GM12878 (cell line): ENCODE data around the gene CACNG4. TPM values are rescaled to one million over a fixed set of nuclear protein-coding genes. Genes with fewer than 3 reads are reported as not detected.

Source experiments
- ATAC-seq: fragments of 200-7000 bp; cut with Tn5 transposase; 3 replicates; pipeline ENCODE4 v1.9.1; 2020; ENCODE audit warnings: mild to moderate bottlenecking, moderate library complexity
- BruUV-seq: library from RNA; stranded (reverse); fragments of 400-500 nt; replicated peaks from 2 replicates; lab custom pipeline; 2021; lab: Mats Ljungman, UMichigan
- CTCF ChIA-PET: fragments of 300-600 bp; sonication (Branson Sonifier 250); formaldehyde crosslinking; extraction: SDS; loops from one replicate; lab custom pipeline; 2021; ENCODE audit warnings: inconsistent platforms; lab: Yijun Ruan, JAX
- POLR2A ChIA-PET: fragments of 350-600 bp; formaldehyde crosslinking; extraction: SDS; loops from one replicate; lab custom pipeline; 2021; ENCODE audit warnings: inconsistent platforms; lab: Charles Lee
- RAD21 ChIA-PET: fragments of 300-600 bp; sonication (Branson Sonifier 250); formaldehyde crosslinking; loops from one replicate; lab custom pipeline; 2023; ENCODE audit warnings: antibody characterized with exemption; ENCODE audit not compliant: unreplicated experiment; lab: Charles Lee
- SMC1A ChIA-PET: fragments of 300-600 bp; sonication (Branson Sonifier 250); formaldehyde crosslinking; loops from one replicate; lab custom pipeline; 2023; ENCODE audit not compliant: unreplicated experiment, uncharacterized antibody; lab: Charles Lee
- DNase-seq: peaks from one replicate; pipeline ENCODE4 v3.0.0-alpha.2; 2011; ENCODE audit warnings: low read depth, low spot score
- FAIRE-seq: peaks from 3 replicates; lab custom pipeline; 2011; peaks lifted over from hg19 to GRCh38; lab: Jason Lieb, UNC
- H2AFZ ChIP-seq: 2 replicates; pipeline ENCODE4 v1.6.0; 2011; ENCODE audit warnings: low read depth, low read length, control low read depth; ENCODE audit not compliant: control insufficient read depth
- H3K27ac ChIP-seq: 2 replicates; pipeline ENCODE4 v1.5.1; 2011; ENCODE audit warnings: control low read depth; ENCODE audit not compliant: control insufficient read depth, insufficient read depth
- H3K27me3 ChIP-seq, 2 experiments: replicated peaks in 1 of 2; 2 replicates each; pipeline versions ENCODE4 v1.6.0 to v1.6.1; 2011; ENCODE audit warnings: low read length in 1 of 2; ENCODE audit not compliant: control insufficient read depth in 2 of 2, insufficient read depth in 2 of 2
- H3K36me3 ChIP-seq, 2 experiments: 2 replicates each; pipeline ENCODE4 v1.5.1; 2011; ENCODE audit warnings: low read length in 1 of 2; ENCODE audit not compliant: control insufficient read depth in 2 of 2, insufficient read depth in 2 of 2
- H3K4me1 ChIP-seq: 2 replicates; pipeline ENCODE4 v1.6.1; 2011; ENCODE audit warnings: mild to moderate bottlenecking, low read length, moderate library complexity, mixed read lengths; ENCODE audit not compliant: control insufficient read depth, insufficient read depth
- H3K4me2 ChIP-seq: 2 replicates; pipeline ENCODE4 v1.6.0; 2011; ENCODE audit warnings: control low read depth; ENCODE audit not compliant: control insufficient read depth, insufficient read depth
- H3K4me3 ChIP-seq: fragments of 200-600 bp; sonication (generic); 2 replicates; pipeline ENCODE4 v1.5.1; 2016
- H3K79me2 ChIP-seq: 2 replicates; pipeline ENCODE4 v1.6.0; 2011; ENCODE audit warnings: low read length; ENCODE audit not compliant: control insufficient read depth, insufficient read depth
- H3K9ac ChIP-seq: 2 replicates; pipeline ENCODE4 v1.8.0; 2011; ENCODE audit warnings: low read length, control low read depth, mixed read lengths; ENCODE audit not compliant: control insufficient read depth, insufficient read depth
- H3K9me3 ChIP-seq: replicated peaks from 3 replicates; pipeline ENCODE4 v1.5.1; 2011; ENCODE audit warnings: mild to moderate bottlenecking, low read length; ENCODE audit not compliant: control insufficient read depth, insufficient read depth
- H4K20me1 ChIP-seq: 2 replicates; pipeline ENCODE4 v1.6.0; 2011; ENCODE audit not compliant: control insufficient read depth, insufficient read depth
- CHD4 ChIP-seq: fragments of 200-600 bp; sonication (generic); IDR thresholded peaks from 2 replicates; pipeline ENCODE4 v1.6.1; 2016; ENCODE audit warnings: mild to moderate bottlenecking
- POLR2AphosphoS5 ChIP-seq: IDR thresholded peaks from 2 replicates; pipeline ENCODE4 v1.6.1; 2011; ENCODE audit warnings: mild to moderate bottlenecking, low read length, inconsistent platforms
- WGBS: methylation state at CpG from one replicate; pipeline ENCODE4 v1.1.6; 2016; ENCODE audit warnings: low lambda C conversion rate; ENCODE audit not compliant: insufficient replicate concordance, insufficient coverage; ENCODE audit errors: missing lambda C conversion rate; 5-methylcytosine and 5-hydroxymethylcytosine counted together
- in situ Hi-C: fragments of 300-500 bp; cut with MboI; formaldehyde crosslinking; loops from 9 replicates; pipeline ENCODE4 v1.14.3; 2018; ENCODE audit warnings: mixed read lengths
- intact Hi-C: fragments of 100-400 bp; cut with micrococcal nuclease; formaldehyde crosslinking; loops from one replicate; pipeline ENCODE4 v1.14.2; 2022; ENCODE audit not compliant: unreplicated experiment
- polyA plus RNA-seq, 11 experiments: library from polyadenylated mRNA; depleted of rRNA in 4 of 11; unstranded in 6 of 11; stranded (reverse) in 5 of 11; fragments of >200 nt; fragmentation: Nextera tagmentation in 4 of 11; fragmentation: Illumina TruSeq in 1 of 11; extraction: Ambion mirVana in 4 of 11; extraction: Trizol in 1 of 11; gene quantifications; 1 replicate in 1 of 11; 2 replicates in 10 of 11; pipeline versions ENCODE4 v1.2.1 to v1.2.3, GENCODE V29; 2011 to 2016; ENCODE audit warnings: inconsistent platforms in 2 of 11, missing spikeins in 2 of 11, low read depth in 1 of 11
- total RNA-seq, 4 experiments: library from RNA; depleted of rRNA in 3 of 4; stranded (reverse); fragments of >200 nt in 3 of 4; fragmentation: Illumina TruSeq in 1 of 4; extraction: Trizol in 1 of 4; gene quantifications; 2 replicates each; pipeline versions ENCODE4 v1.2.1 to v1.2.3, GENCODE V29; 2013 to 2021

The CACNG4 gene
- total and polyA plus RNA-seq, 10 of the 15 experiments (the other 5 are each of a cell fraction or from before 2014, with no cell fraction given) = 0.08 TPM; not detected in 8

GRCh38 chr17:66945147-66945835, 19.2 kb upstream of the CACNG4 start:
- Histone ChIP-seq H3K9ac (no peak overlapping the region), H2AFZ (no peak overlapping the region), H3K9me3 (no peaks in the 10 kb centered on the region), H3K27me3 (peaks cover 1 to 3% of the 10 kb centered on the region in 2 experiments; a peak in 2 of 4 replicates), H3K79me2 (no peaks in the 10 kb centered on the region), H3K4me1 (0 out of 2 replicates have a peak, but pooled peaks cover 3% of the 10 kb centered on the region), H3K4me3 (no peak overlapping the region), H3K27ac (no peak overlapping the region), H3K4me2 (no peak overlapping the region), H4K20me1 (no peaks in the 10 kb centered on the region)
- intact Hi-C loops = no loop called here
- FAIRE-seq (no peak), DNase-seq (no peak)
- ChIA-PET POLR2A (no interaction called here), CTCF (interaction anchor here (0.6 kb wide), 1 partner anchor 1007 kb away, joined by 3 read pairs; no protein-coding TSS in a partner anchor)
- in situ Hi-C loops = no loop called here
- no TSS peak for BruUV-seq
- no peak for TF ChIP-seq CHD4
- TF ChIP-seq, all 136 proteins: peak for 0
- ATAC-seq = no peak
- 14% methylated on average over 18 of the region's 18 CpGs for WGBS
- no peaks in the 10 kb centered on the region for H3K36me3 ChIP-seq
- ChIA-PET SMC1A (no interaction called here), RAD21 (no interaction called here)

DNA sequence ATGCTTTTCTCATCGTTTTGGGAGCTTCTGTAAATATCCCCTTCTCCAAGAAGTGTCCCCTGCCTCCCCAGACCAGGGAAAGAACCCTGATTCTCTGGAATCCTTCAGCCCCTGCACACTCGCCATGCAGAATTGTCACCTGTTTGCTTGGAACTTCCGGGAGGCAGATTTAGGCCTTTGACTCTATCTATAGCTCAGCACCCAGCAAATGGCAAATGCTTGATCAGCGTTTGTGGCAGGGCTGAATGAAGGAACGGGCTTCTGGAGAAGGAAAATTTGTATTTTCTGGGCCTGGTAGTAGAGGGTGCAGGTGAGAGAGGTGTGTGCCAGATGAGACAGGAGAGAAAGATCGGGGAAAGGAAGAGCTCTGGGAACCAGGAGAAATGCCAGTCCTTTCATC, 18.3 kb upstream of the CACNG4 start:
- Histone ChIP-seq H3K4me3 (no peak overlapping the region), H3K9me3 (no peaks in the 10 kb centered on the region), H3K4me1 (peaks cover 12% of the 10 kb centered on the region), H3K79me2 (no peaks in the 10 kb centered on the region), H3K4me2 (no peak overlapping the region), H3K27ac (no peak overlapping the region), H2AFZ (no peak overlapping the region), H3K9ac (no peak overlapping the region), H3K27me3 (peaks cover 1 to 3% of the 10 kb centered on the region in 2 experiments; a peak in 2 of 4 replicates), H4K20me1 (no peaks in the 10 kb centered on the region), H3K36me3 (no peaks in the 10 kb centered on the region)
- no peak for DNase-seq
- no peak for ATAC-seq
- ChIA-PET RAD21 (no interaction called here), CTCF (no interaction called here), SMC1A (interaction anchor here (1.0 kb wide), 1 partner anchor 348 kb away, joined by 3 read pairs; no protein-coding TSS in a partner anchor), POLR2A (no interaction called here)
- whole genome bisulfite sequencing = 28% methylated on average over 5 of the region's 6 CpGs
- no peak for FAIRE-seq
- intact Hi-C loops (no loop called here), in situ Hi-C loops (no loop called here)
- no TSS peak for BruUV-seq
- no peak for TF ChIP-seq POLR2AphosphoS5
